Measurements from ENCODE around the gene RAD18.

Gene RAD18

DNA sequence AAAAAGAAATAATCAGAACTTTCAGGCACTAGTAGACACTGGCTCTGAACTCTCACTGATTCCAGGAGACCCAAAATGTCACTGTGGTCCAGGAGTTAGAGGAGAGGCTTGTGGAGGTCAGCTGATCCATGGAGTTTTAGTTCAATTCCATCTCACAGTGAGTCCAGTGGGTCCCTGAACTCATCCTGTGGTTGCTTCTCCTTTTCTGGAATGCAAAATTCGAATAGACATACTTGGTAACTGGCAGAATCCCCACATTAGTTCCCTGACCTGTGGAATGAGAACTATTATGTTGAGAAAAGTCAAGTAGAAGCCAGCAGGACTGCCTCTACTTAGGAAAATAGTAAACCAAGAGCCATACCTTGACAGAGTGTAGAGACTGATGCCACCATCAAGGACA is 106.6 kb downstream of the RAD18 start:
- no peak for ATAC-seq

DNA sequence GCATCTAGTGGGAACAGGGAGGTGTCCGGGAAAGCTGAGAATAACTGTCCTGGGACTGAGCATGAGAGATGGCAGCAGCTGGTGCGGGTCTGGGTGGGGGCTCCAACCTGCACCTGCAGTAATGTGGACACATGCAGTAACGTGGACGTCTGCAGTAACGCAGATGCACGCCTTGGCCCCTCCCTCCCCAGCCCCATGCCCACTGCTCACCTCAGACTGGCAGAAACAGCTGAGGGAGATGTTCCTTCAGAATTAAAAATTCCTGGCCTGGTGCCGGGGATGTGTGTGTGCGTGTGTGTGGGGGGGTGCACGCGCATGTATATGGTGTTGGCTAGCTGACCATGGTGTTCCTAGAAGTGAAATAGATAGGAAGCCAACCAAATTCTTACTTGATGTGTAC is 107.2 kb downstream of the RAD18 start:
- no peak for ATAC-seq

DNA sequence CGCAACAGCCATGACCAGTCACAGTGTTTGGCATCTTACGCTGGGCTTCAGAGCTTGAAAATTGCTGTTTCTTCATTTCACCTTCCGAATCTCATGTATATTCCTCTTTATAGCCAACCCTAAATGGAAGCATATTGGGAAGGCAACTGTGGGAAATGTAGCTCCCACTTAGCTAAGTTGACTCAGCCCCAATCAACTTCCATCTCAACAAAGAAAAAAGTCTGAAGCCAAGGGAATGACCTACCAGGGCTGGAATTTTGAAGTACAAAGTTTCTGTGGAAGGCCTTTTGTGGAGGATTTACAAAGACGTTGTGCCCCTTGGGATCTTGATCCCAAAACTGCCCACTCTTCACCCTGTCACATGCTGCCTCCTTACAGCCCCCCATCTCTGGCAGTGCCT is 108.6 kb downstream of the RAD18 start:
- ATAC-seq: no peak

DNA sequence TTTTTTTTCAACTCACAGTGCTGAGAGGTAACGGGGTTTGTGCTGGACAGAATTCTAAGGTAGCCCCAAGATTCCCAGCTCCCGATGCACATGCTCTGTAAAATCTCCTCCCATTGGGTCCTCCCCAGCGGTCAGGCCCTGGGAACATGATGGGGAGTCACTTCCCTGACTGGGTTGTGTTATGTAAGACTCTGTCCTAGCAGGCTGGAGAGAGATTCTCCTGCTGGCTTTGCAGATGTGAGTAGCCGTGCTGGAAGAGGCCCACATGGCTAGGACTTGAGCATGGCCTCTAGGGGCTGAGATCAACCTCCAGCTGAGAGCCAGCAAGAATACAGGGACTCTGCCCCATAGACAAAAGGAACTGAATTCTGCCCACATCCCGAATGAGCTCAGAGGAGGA is 110.2 kb downstream of the RAD18 start:
- no peak for ATAC-seq

DNA sequence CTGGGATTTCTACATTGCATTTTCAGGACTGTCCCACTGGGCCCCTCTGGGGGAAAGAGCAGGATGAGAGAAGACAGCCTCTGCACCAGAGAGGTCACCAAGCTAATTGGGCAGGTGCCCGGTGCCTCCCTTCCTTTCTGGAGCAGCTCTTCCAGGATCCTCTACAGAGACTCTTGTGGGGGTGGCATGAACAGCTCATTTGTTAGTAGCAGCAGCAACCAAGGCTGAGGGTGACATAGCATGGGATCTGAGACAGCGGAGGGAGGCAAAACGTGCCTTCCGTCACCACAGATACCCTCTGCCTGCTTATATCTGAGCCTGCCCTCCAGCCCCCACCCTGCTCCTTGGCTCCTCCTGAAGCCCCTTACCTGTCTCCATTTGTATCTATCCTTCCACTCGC is 110.8 kb downstream of the RAD18 start:
- ATAC-seq: no peak

DNA sequence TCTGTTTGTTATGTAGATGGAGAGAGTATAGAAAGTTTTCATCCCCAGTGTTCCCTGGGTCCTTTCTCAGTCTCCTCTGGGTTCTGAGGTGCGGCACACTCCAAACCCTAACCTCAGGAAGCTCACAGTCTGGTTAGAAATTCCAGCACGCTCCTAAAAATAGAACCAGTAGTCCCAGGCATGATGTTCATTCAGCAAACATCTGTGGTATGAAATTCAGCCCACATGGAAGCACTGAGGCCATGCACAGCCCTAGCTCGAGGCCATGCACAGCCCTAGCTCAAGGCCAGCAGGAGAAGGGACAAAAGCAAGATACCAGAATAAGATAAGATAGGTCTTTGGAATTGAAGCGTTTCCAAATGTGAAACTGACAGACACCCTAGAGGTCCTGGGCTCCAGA is 111.6 kb downstream of the RAD18 start:
- ATAC-seq: no peak

DNA sequence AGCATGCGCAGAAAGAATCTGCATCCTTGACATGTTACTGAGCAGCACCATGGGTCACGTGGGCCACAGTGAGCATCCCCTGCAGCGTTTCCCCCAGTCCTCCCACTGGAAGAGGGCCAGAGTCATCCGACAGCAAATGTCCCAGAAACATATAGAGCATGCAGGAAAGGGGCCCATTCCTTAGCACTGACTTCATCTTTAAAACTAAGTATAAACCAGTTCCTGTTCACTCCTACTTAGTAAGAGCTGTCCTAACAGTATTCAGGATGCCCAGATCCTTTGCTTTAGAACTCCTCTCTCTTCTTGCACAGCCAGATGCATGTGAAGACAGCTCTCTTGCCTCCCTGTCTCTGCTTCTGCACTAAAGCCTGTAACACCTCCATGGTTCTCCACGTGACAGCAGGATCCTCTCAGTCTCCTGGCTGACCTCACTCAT is 114.6 kb downstream of the RAD18 start:
- ATAC-seq: no peak

DNA sequence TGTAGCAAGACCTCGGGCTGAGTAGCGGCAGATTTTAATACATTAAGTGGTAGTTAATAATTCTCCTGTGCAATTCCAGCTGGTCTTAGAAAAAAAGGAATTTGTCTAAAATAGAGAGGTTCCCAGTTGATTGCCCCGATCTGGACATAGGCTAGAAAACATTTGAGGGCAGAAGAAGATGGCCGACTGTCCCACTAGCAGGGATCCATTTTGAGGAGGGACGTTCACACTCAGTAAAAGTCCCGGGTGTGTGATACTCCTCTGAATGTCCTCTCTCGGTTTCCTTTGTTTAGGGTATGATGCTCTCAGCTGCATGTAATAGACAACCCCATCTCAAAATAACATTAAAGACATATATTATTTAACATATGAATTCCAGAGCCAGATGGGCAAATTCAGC is 116.0 kb downstream of the RAD18 start:
- no peak for ATAC-seq

DNA sequence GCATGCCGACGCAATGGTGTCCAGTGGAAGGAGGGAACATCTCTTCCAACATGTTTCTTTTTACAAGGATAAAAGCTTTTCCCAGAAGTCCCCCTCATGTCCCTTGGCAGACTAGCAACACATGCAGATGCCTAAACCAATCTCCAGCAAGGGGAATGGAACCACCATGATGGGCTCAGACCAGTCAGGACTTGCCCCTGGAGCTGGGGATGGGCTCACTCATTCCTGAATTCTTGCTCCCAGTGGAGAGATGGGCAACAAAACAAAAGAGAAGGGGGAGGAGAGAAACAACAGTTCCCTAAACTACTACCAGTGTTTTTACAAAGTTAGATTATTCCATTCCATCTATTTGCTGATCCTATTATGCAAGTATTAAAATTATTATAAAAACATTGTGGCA is 117.1 kb downstream of the RAD18 start:
- ATAC-seq: no peak

DNA sequence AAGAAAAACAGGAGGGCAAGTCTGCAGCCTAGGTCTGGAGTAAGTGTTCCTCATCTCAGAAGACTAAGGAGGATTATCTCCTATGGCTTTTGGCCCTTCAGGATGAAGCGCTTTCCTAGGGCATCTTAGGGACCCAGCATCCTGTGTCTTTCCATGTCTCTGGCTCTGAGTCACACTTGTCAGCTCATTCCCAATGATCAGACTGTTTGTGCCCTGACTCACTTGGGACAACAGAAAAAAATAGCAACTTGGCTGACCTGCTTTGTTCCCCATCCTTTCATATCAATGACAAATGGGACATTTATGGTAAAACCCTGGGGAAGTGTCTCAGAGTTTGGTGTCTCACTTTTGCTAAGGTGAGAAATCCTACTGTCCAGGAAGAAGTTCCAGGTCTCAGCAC is 117.6 kb downstream of the RAD18 start:
- ATAC-seq: no peak

DNA sequence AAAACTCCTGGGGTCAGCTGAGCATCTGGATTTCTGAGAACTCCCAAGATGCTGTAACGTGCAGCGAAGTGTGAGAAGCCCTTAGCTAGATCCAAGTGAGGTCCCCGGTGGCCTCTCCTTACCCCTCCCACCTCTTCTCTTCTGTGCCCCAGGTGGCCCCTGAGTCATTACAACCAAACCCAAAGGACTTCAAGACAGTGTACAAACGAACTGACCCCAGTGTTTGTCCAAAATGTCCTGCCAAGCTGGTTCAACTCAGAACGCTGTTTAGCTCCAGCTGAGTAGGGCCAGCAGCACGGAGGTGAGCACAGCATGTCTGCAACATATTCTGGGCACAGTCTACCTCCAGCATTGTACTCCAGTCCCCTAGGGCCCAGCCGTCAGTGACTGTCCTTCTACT is 119.9 kb downstream of the RAD18 start:
- ATAC-seq: no peak

DNA sequence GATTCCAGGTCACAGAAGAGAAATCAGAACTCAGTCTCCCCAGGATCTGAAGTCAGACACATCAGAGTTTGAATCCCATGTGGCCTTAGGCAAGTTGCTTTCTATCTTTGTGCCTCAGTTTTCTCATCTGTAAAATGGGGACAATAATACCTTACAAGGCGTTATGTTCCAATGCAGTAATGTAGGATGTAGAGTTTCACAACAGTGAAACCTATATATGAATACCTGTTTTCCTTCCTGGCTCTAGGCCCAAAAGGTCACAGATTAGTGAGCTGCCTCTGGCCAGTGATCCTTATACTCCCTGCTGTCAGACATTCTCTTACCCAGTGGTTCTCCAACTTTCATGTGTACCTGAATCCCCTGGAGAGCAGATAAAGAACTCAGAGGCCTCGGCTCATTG is 121.0 kb downstream of the RAD18 start:
- ATAC-seq: no peak

DNA sequence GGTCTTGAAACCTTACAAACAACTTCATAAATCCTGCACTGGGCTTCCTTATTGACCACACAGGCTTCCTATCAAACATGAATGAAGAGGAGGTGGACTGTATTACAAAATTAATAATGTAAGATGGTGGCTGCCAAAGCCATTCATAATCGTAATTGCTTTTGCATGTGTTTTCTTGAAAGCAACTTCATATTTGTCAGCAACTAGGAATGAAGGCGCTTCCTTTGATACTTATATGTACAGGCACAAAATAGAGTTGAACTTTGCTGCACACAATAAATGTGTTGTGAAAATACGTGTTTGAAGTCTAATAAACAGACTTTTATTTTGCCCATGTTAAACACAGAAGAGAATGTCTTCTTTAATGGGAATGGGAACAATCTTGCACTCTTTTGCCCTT is 121.8 kb downstream of the RAD18 start:
- ATAC-seq: no peak

DNA sequence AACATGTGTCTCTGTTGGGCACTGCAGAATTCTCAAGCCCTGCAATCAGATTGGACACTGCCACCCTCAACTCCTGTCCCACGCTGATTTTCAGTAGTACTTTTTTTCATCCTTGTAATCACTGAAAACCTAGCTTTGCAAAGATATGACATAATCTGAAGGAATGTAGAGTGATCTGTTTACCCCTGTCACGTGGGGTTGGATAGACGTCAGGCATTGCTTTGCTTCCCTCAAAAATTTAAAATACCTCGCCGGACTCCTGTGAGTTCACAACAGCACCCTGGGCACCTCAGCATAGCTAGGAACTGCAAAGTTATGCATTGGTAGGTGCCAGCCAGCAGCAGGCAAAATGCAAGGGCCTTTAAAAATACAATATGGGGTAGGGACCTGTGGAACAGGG is 122.7 kb downstream of the RAD18 start:
- ATAC-seq: no peak

DNA sequence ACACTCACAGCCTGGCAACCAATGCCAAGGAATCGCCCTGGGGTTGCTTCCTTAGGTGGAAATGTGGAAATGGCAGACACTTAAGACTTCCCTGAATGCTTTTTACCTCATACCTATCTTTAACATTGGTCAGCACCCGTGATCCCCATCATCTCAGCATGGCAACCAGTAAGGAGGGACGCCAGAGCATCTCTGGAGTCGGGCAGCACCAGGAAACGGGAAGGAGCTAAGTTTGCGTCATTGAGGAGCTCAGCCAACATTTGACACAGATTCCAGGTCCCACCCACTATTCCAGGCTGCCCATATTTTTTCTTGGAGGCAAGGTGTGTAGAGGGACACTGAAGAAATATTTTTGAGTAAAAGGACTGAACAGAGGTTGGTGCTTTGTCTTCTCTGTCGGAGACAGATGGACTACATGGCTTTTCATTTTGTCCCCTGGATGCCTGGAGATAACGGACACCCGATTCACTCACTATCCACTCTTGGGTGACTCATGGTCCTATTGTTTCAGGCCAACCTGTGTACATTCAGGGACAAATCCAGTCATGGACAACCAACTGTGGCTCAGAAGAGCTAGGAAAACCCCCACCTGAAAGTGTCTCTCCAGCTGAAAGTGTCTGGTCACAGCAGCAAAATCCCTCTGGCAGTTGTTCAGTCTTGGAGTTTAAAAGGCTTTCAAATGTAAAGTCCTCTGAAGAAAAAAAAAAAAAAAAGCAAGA is 123.5 kb downstream of the RAD18 start:
- ATAC-seq: no peak

DNA sequence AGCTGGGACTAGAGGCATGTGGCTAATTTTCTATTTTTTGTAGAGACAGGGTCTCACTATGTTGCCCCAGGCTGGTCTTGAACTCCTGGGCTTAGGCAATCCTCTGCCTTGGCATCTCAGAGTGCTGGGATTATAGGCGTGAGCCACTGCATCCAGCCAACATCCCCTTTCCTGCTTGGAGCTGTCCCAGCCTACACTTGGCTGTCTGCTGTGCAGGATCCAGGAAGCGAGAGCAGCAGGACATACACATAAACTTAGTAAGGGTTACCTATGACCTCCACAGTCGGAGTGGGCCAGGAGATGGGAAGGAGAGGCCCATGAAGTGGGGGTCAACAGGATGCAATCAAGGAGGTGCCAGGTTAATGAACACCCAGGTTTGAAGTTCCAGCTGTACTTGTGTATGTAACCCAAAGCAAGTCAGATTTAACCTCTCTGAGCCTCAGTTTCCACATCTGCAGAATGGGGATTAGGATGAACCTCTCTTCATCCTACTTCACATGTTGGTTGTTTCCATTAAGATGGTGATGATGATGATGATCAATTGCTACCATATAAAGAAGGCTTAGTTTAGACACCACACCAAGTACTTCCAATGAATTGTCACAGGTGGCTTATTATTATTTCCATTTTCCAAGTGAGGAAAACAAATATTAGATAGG is 124.4 kb downstream of the RAD18 start:
- ATAC-seq: no peak

DNA sequence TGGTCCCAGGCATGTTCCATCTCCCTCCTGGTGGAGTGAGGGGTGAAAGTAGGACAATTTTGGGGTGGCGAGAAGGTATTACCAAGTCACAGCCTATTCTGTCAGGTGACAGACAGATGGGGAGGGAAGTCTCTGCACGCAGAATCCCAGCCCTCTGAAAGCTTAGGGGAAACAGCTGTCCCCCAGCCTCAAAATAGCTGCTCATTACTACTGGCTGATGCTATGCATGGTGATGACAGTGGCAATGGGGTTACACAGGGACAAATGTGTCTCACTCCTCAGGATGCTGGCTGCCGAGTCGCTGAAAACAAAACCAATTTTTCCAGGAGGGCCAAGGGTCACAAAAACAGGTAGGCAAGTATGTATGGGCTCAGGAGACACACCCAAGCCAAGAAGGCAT is 125.0 kb downstream of the RAD18 start:
- no peak for ATAC-seq

DNA sequence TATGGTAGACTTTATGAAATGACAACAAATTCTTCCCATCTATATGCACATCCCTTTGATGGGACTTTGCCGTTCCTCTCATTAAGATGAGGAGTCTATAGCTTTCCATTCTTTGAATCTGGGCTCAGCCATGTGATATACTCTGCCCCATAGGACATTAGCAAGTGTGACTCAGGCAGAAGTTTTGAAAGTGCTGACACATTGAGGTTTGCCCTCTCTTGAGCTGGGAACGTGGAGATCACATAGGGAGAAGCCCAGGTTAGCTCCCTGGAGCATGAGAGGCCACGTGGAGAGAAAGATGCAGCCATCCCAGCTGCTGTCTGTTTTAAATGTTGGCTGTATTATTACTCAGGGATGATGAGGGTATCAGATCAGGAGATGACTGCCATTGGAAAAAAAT is 126.1 kb downstream of the RAD18 start:
- no peak for ATAC-seq

DNA sequence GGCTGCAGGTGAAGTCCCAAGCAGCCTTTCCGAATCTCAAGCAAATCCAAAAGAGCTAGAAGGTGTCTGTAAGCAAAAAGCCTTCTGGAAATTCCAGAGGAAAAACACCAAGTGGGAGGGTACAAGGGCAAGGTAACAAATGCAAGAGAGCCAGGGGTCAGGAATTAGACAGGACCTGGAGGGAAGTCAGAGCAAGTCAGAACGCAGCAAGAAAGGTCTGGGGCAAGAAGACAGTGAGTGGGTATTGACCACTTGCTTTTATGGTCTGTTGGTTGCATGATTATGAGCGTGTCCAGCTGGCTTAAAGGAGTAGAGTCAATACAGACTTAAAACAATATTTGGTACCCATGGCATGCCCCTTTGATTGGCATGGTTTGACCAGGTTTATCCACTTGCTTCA is 127.2 kb downstream of the RAD18 start:
- ATAC-seq: no peak

DNA sequence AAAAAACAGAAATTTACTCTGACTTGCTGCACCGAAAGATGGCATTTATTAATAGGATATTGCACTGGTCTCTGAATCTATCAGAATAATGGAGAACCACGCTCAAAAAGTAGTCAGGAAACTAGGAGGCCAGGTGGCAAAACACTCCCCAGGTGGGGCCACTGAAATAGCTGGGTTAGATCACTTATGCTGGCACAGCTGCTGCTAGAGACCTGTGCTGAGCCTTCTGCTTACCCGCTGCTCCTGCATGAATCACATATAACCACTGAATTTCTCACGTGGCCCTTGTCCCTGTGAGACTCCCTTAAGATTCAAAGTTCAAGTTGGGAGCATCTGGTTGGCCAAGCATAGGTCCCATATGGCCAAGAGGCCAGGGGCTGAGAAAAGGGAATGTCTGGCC is 127.9 kb downstream of the RAD18 start:
- ATAC-seq: no peak

DNA sequence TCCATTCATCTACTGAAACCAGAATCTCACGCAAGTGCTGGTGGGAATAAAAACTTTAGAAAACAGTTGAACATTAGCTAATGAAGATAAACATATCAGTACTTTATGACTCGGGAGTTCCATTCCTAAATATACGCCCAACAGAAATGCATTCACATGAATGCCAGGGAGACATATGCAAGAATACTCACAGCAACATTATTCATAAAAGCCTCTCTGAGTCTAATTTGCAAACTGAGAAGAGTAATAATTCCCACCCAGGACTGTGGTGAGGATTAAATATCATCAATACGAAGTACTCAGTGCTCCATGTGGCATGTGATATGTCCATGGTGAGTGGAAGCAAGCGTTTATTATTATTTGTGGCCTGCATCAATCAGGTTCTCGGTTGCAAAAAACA is 128.3 kb downstream of the RAD18 start:
- ATAC-seq: no peak

DNA sequence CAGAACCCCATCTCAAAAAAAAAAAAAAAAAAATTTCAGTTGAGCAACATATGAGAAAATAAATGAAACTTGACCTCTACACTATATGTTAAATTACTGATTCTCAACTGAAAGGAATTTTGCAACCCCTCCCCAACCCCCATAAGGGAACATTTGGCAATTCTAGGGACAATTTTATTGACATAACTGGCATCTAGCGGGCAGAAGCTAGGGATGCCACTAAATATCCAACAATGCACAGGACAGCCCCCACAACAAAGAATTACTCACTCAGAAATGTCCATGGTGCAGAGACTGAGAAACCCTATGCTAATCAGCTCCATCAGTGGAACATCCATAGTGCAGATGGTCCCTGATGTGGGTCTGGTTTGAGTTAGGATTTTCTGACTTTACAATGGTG is 135.6 kb downstream of the RAD18 start:
- ATAC-seq: no peak

Measured in activated CD4-positive, CD25-positive, alpha-beta regulatory T cell treated with anti-CD3 and anti-CD28 coated beads, Interleukin-2, amount 50 U/mL, for 24 hours (primary cell).